H1 (cell line): ENCODE measurements around the gene HPS5. TPM values are rescaled to one million over a fixed set of nuclear protein-coding genes. Genes with fewer than 3 reads are reported as not detected.
"Not testable (repeated sequence)": the region's sequence is repeated elsewhere in the genome, so short reads cannot be mapped to it uniquely, and the experiment has no call there.

Experiments
- CTCF ChIA-PET: fragments of 300-600 bp; sonication (Branson Sonifier 250); formaldehyde crosslinking; loops from one replicate; lab custom pipeline; 2021; ENCODE audit not compliant: partially characterized antibody; lab: Charles Lee
- POLR2A ChIA-PET: fragments of 300-600 bp; sonication (Branson Sonifier 250); formaldehyde crosslinking; loops from one replicate; lab custom pipeline; 2021; ENCODE audit warnings: inconsistent platforms; ENCODE audit not compliant: partially characterized antibody; lab: Charles Lee
- DNase-seq, 2 experiments: peaks; one replicate each; pipeline versions ENCODE4 v3.0.0 to v3.0.0-alpha.2; 2010 to 2022; ENCODE audit warnings: low spot score in 2 of 2, low read depth in 1 of 2, mixed read lengths in 1 of 2
- FAIRE-seq: peaks from 2 replicates; lab custom pipeline; 2011; peaks lifted over from hg19 to GRCh38; lab: Jason Lieb, UNC
- H2AFZ ChIP-seq: 2 replicates; pipeline ENCODE4 v1.8.1; 2012; ENCODE audit warnings: low read length, inconsistent platforms
- H2AK5ac ChIP-seq: 2 replicates; pipeline ENCODE4 v1.6.1; 2013; ENCODE audit warnings: low read depth, low read length
- H2BK120ac ChIP-seq: replicated peaks from 2 replicates; pipeline ENCODE3; 2013; ENCODE audit warnings: low read depth, low read length, inconsistent platforms
- H2BK12ac ChIP-seq: 2 replicates; pipeline ENCODE4 v1.6.1; 2013; ENCODE audit warnings: low read depth, low read length
- H2BK15ac ChIP-seq: 2 replicates; pipeline ENCODE4 v1.6.1; 2013; ENCODE audit warnings: low read length
- H2BK20ac ChIP-seq: 2 replicates; pipeline ENCODE4 v1.6.1; 2013; ENCODE audit warnings: low read length
- H2BK5ac ChIP-seq: 2 replicates; pipeline ENCODE4 v1.6.1; 2013; ENCODE audit warnings: low read depth, low read length
- H3K14ac ChIP-seq: 2 replicates; pipeline ENCODE4 v1.6.1; 2013; ENCODE audit warnings: inconsistent platforms; ENCODE audit not compliant: insufficient read length
- H3K18ac ChIP-seq: 2 replicates; pipeline ENCODE4 v1.6.1; 2013; ENCODE audit warnings: low read length; ENCODE audit errors: extremely low read depth
- H3K23ac ChIP-seq: 2 replicates; pipeline ENCODE4 v1.6.1; 2013; ENCODE audit warnings: inconsistent platforms; ENCODE audit not compliant: insufficient read length
- H3K23me2 ChIP-seq: 2 replicates; pipeline ENCODE4 v1.6.1; 2013; ENCODE audit warnings: low read depth, low read length
- H3K27ac ChIP-seq: 2 replicates; pipeline ENCODE4 v1.6.1; 2011; ENCODE audit warnings: low read depth, low read length, inconsistent platforms
- H3K27me3 ChIP-seq, 4 experiments: replicated peaks in 1 of 4; 1 replicate in 1 of 4; 2 replicates in 3 of 4; pipeline versions ENCODE4 v1.6.1 to v1.8.1; 2011 to 2013; ENCODE audit warnings: low read length in 3 of 4, mild to moderate bottlenecking in 3 of 4, inconsistent platforms in 2 of 4, mixed read lengths in 2 of 4, moderate library complexity in 1 of 4; ENCODE audit not compliant: control insufficient read depth in 3 of 4, insufficient read depth in 3 of 4; ENCODE audit errors: extremely low read depth in 1 of 4
- H3K36me3 ChIP-seq, 4 experiments: 2 replicates each; pipeline versions ENCODE4 v1.6.1 to v1.8.1; 2011 to 2013; ENCODE audit warnings: mild to moderate bottlenecking in 4 of 4, low read length in 3 of 4, moderate library complexity in 2 of 4, control low read depth in 1 of 4, inconsistent platforms in 1 of 4; ENCODE audit not compliant: insufficient read depth in 4 of 4, control insufficient read depth in 2 of 4
- H3K4ac ChIP-seq: replicated peaks from 2 replicates; pipeline ENCODE3; 2013; ENCODE audit warnings: low read length, low read depth, mixed read lengths, inconsistent platforms; ENCODE audit not compliant: insufficient read length
- H3K4me1 ChIP-seq, 4 experiments: replicated peaks in 1 of 4; 1 replicate in 1 of 4; 2 replicates in 3 of 4; pipeline versions ENCODE4 v1.6.1 to v1.8.1; 2011 to 2013; ENCODE audit warnings: low read length in 3 of 4, inconsistent platforms in 2 of 4, mixed read lengths in 1 of 4; ENCODE audit not compliant: insufficient read depth in 4 of 4, control insufficient read depth in 3 of 4
- H3K4me2 ChIP-seq, 2 experiments: 2 replicates each; pipeline versions ENCODE4 v1.6.1 to v1.8.1; 2011 to 2013; ENCODE audit warnings: low read depth in 2 of 2, low read length in 2 of 2, control low read depth in 1 of 2, inconsistent platforms in 1 of 2, mild to moderate bottlenecking in 1 of 2; ENCODE audit not compliant: insufficient read depth in 1 of 2
- H3K4me3 ChIP-seq, 4 experiments: fragments of 200-600, 300-600 bp in 1 of 4; sonication (generic), shearing (Covaris generic), sonication (Bioruptor Twin) in 1 of 4; 2 replicates each; pipeline versions ENCODE4 v1.5.1 to v1.8.1; 2011 to 2016; ENCODE audit warnings: low read length in 4 of 4, low read depth in 3 of 4, control low read depth in 2 of 4, inconsistent platforms in 2 of 4, mild to moderate bottlenecking in 2 of 4, mixed read lengths in 1 of 4, moderate library complexity in 1 of 4; ENCODE audit not compliant: insufficient read depth in 2 of 4; ENCODE audit errors: extremely low read depth in 1 of 4
- H3K56ac ChIP-seq: replicated peaks from 2 replicates; pipeline ENCODE3; 2013; ENCODE audit warnings: low read depth, mild to moderate bottlenecking, mixed read lengths, low read length, inconsistent platforms; ENCODE audit not compliant: insufficient read length
- H3K79me1 ChIP-seq: 2 replicates; pipeline ENCODE4 v1.6.1; 2013; ENCODE audit warnings: low read depth, low read length, control low read depth
- H3K79me2 ChIP-seq, 2 experiments: 2 replicates each; pipeline versions ENCODE4 v1.6.1 to v1.8.1; 2012 to 2013; ENCODE audit warnings: low read length in 2 of 2, mild to moderate bottlenecking in 2 of 2, inconsistent platforms in 1 of 2; ENCODE audit not compliant: insufficient read depth in 2 of 2, control insufficient read depth in 1 of 2
- H3K9ac ChIP-seq, 4 experiments: replicated peaks in 1 of 4; 1 replicate in 1 of 4; 2 replicates in 3 of 4; pipeline versions ENCODE4 v1.6.1 to v1.8.1; 2011 to 2013; ENCODE audit warnings: low read depth in 3 of 4, low read length in 3 of 4, control low read depth in 2 of 4, mild to moderate bottlenecking in 2 of 4, moderate library complexity in 2 of 4, inconsistent platforms in 1 of 4; ENCODE audit errors: extremely low read depth in 1 of 4
- H3K9me3 ChIP-seq, 2 experiments: 2 replicates each; pipeline versions ENCODE4 v1.6.1 to v1.8.1; 2012 to 2013; ENCODE audit warnings: mild to moderate bottlenecking in 2 of 2, moderate library complexity in 2 of 2, control low read depth in 1 of 2, inconsistent platforms in 1 of 2, low read depth in 1 of 2, low read length in 1 of 2, mixed read lengths in 1 of 2; ENCODE audit not compliant: insufficient read depth in 2 of 2
- H4K20me1 ChIP-seq, 2 experiments: replicated peaks in 1 of 2; 2 replicates each; pipeline versions ENCODE3 to v1.8.1; 2011 to 2013; ENCODE audit warnings: inconsistent platforms in 2 of 2, low read length in 2 of 2, mild to moderate bottlenecking in 1 of 2; ENCODE audit not compliant: insufficient read depth in 2 of 2, control insufficient read depth in 1 of 2
- H4K5ac ChIP-seq: 2 replicates; pipeline ENCODE4 v1.6.1; 2013; ENCODE audit warnings: low read length, low read depth, mixed read lengths, inconsistent platforms; ENCODE audit not compliant: insufficient read length
- H4K8ac ChIP-seq: 2 replicates; pipeline ENCODE4 v1.8.0; 2013; ENCODE audit warnings: mild to moderate bottlenecking, moderate library complexity, low read length, inconsistent platforms; ENCODE audit not compliant: insufficient read depth; ENCODE audit errors: extremely low read depth
- H4K91ac ChIP-seq: replicated peaks from 2 replicates; pipeline ENCODE3; 2013; ENCODE audit warnings: low read length, mixed read lengths, inconsistent platforms; ENCODE audit not compliant: insufficient read length
- WGBS, 2 experiments: shearing (Covaris generic) in 1 of 2; methylation state at CpG; one replicate each; pipeline versions ENCODE4 v1.1.6 to v1.1.7; 2013 to 2015; ENCODE audit warnings: low lambda C conversion rate in 2 of 2, mixed read lengths in 2 of 2, inconsistent platforms in 1 of 2, low coverage in 1 of 2, missing lambda C conversion rate in 1 of 2; ENCODE audit not compliant: insufficient replicate concordance in 2 of 2, insufficient coverage in 1 of 2, insufficient read length in 1 of 2; ENCODE audit errors: extremely low coverage in 1 of 2, missing lambda C conversion rate in 1 of 2; 5-methylcytosine and 5-hydroxymethylcytosine counted together
- polyA plus RNA-seq, 7 experiments: library from polyadenylated mRNA; depleted of rRNA in 3 of 7; stranded (reverse) in 5 of 7; unstranded in 2 of 7; fragments of >200 nt in 5 of 7; fragments of 200-250 nt in 2 of 7; gene quantifications; 1 replicate in 5 of 7; 2 replicates in 1 of 7; 4 replicates in 1 of 7; pipeline versions ENCODE4 v1.2.1 to v1.2.3, GENCODE V29; 2011 to 2013; ENCODE audit warnings: missing spikeins in 2 of 7, mixed read lengths in 2 of 7
- total RNA-seq: library from RNA; stranded (reverse); fragmentation: NEBNext Ultra II Directional; extraction: Animal tissue kit (Norgen Biotek cat#: 25700); gene quantifications from 2 replicates; pipeline ENCODE4 v1.2.1, GENCODE V29; 2021

HPS5 gene
- total and polyA plus RNA-seq, 2 of the 8 experiments (the other 6 are each of a cell fraction or from before 2014, with no cell fraction given), result 5.0 to 18.5 TPM

GRCh38 chr11:18269252-18269651 lies 52.7 kb downstream of the HPS5 start:
- not testable (repeated sequence) for H3K79me2 ChIP-seq, H2BK15ac ChIP-seq, H3K36me3 ChIP-seq, H2BK5ac ChIP-seq, H4K20me1 ChIP-seq, H3K9ac ChIP-seq, H3K23ac ChIP-seq, H4K5ac ChIP-seq, H3K27me3 ChIP-seq, H3K79me1 ChIP-seq, H2BK120ac ChIP-seq, H3K18ac ChIP-seq, H3K23me2 ChIP-seq, H2AFZ ChIP-seq, FAIRE-seq, H3K4me1 ChIP-seq, H3K27ac ChIP-seq, H3K4me3 ChIP-seq, DNase-seq, H3K4ac ChIP-seq, H3K9me3 ChIP-seq, H3K4me2 ChIP-seq, H4K8ac ChIP-seq, H4K91ac ChIP-seq, H3K56ac ChIP-seq, H3K14ac ChIP-seq, H2BK20ac ChIP-seq, H2AK5ac ChIP-seq
- WGBS, 2 experiments, result no CpG with 5 or more reads among the region's 5 CpGs
- H2BK12ac ChIP-seq, result 0 out of 2 replicates have a peak overlapping the region, but pooled peaks have one; percentile 27
- ChIA-PET POLR2A (interaction anchor here (1.7 kb wide), 1 partner anchor 8 kb away, joined by 5 read pairs; no protein-coding TSS in a partner anchor), CTCF (interaction anchor here (0.9 to 1.5 kb wide), 4 partner anchors 25 to 65 kb away, joined by 3 to 7 read pairs (median 5); no protein-coding TSS in a partner anchor)
